Neutrophil (primary cell): ENCODE results near the gene SETD1A.

ENCODE experiments used
- H3K27ac ChIP-seq: fragments of 200-600 bp; sonication (generic); 2 replicates; pipeline ENCODE4 v1.5.1; 2016; ENCODE audit warnings: mild to moderate bottlenecking, moderate library complexity
- H3K27me3 ChIP-seq: fragments of 200-600 bp; sonication (generic); 2 replicates; pipeline ENCODE4 v1.6.0; 2016; ENCODE audit warnings: mild to moderate bottlenecking
- H3K36me3 ChIP-seq: fragments of 200-600 bp; sonication (generic); 2 replicates; pipeline ENCODE4 v1.5.1; 2017
- H3K4me1 ChIP-seq, 2 experiments: fragments of 200-600 bp in 1 of 2; sonication (generic) in 1 of 2; 1 replicate in 1 of 2; 2 replicates in 1 of 2; pipeline versions ENCODE4 v1.5.1 to v1.6.1; 2013 to 2016; ENCODE audit warnings: low read depth in 1 of 2, low read length in 1 of 2, mild to moderate bottlenecking in 1 of 2, moderate library complexity in 1 of 2; ENCODE audit not compliant: control insufficient read depth in 1 of 2, insufficient read depth in 1 of 2
- H3K4me3 ChIP-seq, 2 experiments: fragments of 200-600 bp in 1 of 2; sonication (generic) in 1 of 2; 1 replicate in 1 of 2; 2 replicates in 1 of 2; pipeline ENCODE4 v1.5.1; 2013 to 2016; ENCODE audit warnings: low read depth in 1 of 2, low read length in 1 of 2, mild to moderate bottlenecking in 1 of 2, moderate library complexity in 1 of 2
- H3K9me3 ChIP-seq: fragments of 200-600 bp; sonication (generic); 2 replicates; pipeline ENCODE4 v1.5.1; 2016
- TF ChIP-seq, protein P1 (sequence below): fragments of 200-600 bp; sonication (generic); IDR thresholded peaks from 2 replicates; pipeline ENCODE4 v1.5.1; 2016; ENCODE audit warnings: antibody characterized with exemption

SETD1A gene

DNA sequence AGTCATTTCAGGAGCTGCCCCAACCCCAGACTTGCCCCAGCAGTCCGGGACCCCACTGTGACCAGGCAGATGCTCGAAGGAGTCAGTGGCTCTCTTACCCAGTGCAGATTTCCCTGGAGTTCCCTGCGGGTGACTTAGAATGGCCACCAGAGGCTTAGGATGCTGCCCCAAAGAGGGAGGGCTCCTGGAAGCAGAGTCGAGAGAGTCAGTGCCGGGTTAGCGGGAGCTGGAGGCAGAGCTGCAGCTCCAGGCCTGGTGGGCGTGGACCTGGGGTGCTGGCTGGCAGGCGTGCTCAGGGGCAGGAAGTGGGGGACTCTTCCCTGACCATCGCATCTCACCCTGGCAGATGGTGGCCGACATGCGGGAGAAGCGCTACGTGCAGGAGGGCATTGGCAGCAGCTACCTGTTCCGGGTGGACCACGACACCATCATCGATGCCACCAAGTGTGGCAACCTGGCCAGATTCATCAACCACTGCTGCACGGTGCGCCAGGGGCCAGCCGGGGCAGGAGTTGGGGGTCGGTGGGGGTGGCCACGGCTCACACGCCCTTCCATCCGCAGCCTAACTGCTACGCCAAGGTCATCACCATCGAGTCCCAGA is 25.8 kb downstream of the SETD1A start:
- H3K36me3 ChIP-seq: peaks cover 55% of the 10 kb centered on the region
- no peak overlapping the region for H3K27ac ChIP-seq

DNA sequence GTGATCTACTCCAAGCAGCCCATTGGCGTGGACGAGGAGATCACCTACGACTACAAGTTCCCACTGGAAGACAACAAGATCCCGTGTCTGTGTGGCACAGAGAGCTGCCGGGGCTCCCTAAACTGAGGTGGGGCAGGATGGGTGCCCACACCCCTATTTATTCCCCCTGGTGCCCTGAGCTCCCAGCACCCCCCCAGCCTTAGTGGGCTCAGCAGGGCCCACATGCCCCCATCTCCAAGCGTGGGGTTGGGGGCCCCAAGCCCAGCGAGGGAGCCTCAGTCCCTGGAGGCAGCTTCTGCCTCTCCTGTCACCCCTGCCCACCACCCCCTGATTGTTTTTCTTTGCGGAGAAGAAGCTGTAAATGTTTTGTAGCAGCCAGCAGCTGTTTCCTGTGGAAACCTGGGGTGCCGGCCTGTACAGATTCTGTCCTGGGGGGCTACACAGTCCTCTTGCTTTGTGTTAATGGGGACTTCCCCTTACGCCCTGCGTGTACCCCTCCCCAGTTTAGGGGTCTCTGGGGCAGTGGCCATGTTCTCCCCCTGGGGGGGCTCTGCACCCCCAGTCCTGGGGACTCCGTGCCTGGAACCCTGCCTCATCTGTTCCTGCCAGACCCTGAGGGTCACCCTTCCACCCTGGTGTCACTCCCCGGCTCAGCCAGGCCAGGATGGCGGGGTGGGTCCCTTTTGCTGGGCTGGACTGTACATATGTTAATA is 26.5 kb downstream of the SETD1A start:
- Histone ChIP-seq H3K9me3 (no peaks in the 10 kb centered on the region), H3K27me3 (no peaks in the 10 kb centered on the region), H3K36me3 (peaks cover 48% of the 10 kb centered on the region), H3K4me1 (peaks cover 4 to 9% of the 10 kb centered on the region in 2 experiments), H3K4me3 (no peak overlapping the region), H3K27ac (no peak overlapping the region)
- TF ChIP-seq, protein P1, sequence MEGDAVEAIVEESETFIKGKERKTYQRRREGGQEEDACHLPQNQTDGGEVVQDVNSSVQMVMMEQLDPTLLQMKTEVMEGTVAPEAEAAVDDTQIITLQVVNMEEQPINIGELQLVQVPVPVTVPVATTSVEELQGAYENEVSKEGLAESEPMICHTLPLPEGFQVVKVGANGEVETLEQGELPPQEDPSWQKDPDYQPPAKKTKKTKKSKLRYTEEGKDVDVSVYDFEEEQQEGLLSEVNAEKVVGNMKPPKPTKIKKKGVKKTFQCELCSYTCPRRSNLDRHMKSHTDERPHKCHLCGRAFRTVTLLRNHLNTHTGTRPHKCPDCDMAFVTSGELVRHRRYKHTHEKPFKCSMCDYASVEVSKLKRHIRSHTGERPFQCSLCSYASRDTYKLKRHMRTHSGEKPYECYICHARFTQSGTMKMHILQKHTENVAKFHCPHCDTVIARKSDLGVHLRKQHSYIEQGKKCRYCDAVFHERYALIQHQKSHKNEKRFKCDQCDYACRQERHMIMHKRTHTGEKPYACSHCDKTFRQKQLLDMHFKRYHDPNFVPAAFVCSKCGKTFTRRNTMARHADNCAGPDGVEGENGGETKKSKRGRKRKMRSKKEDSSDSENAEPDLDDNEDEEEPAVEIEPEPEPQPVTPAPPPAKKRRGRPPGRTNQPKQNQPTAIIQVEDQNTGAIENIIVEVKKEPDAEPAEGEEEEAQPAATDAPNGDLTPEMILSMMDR: no peak

More for the DNA sequence above, 25.8 kb downstream of the SETD1A start:
- TF ChIP-seq, protein P1: no peak
- no peaks in the 10 kb centered on the region for H3K27me3 ChIP-seq
- no peak overlapping the region for H3K4me3 ChIP-seq
- no peaks in the 10 kb centered on the region for H3K9me3 ChIP-seq
- H3K4me1 ChIP-seq: peaks cover 4 to 9% of the 10 kb centered on the region in 2 experiments

DNA sequence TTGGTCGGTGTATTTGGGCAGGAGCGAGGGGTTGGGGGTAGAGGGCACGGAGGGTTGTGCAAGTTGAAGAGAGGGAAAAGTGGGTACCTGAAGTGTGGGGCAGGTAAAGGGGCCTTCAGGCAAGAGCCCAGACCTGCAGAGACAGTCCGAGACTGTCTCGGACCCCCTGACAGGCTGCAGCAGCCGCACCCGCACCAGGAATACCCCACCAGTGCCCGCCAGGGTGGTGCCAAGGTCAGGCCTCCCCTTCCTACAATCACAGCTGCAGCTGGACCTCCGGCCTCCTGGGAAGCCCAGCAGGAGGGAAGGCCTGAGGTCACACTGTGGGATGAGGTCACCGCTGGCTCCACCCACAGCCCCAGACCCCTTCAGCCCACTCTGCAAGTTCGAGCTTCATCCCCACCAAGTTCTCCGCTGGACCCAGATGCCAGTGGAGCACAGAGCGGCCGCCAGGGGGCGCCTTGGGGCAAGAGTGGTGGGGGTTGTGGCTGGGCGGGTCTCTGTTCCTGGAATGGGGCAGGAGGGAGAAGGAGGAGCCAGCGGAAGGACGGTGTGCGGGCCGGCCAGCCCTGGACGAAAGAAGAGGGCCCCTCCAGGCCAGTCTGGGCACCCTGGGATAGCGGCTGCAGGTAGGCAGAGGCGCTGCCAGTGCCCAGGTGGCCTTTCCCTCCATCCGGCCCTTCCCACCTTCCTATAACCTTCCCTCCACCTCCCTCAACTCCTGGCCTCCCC is 27.3 kb downstream of the SETD1A start, which contains the start of gene HSD3B7:
Gene HSD3B7, plus strand, starts transcription at position 539 of the 732 bp plus-strand sequence. CDS start 452 bp downstream, outside the sequence.
- Histone ChIP-seq H3K36me3 (peaks cover 40% of the 10 kb centered on the region), H3K9me3 (no peaks in the 10 kb centered on the region), H3K4me3 (peak within 1 kb of the TSS; percentile 38 to 41), H3K27me3 (no peaks in the 10 kb centered on the region), H3K27ac (no peak within 1 kb of the TSS), H3K4me1 (peaks cover 4 to 9% of the 10 kb centered on the region in 2 experiments)
- TF ChIP-seq, protein P1: peak; percentile 95

DNA sequence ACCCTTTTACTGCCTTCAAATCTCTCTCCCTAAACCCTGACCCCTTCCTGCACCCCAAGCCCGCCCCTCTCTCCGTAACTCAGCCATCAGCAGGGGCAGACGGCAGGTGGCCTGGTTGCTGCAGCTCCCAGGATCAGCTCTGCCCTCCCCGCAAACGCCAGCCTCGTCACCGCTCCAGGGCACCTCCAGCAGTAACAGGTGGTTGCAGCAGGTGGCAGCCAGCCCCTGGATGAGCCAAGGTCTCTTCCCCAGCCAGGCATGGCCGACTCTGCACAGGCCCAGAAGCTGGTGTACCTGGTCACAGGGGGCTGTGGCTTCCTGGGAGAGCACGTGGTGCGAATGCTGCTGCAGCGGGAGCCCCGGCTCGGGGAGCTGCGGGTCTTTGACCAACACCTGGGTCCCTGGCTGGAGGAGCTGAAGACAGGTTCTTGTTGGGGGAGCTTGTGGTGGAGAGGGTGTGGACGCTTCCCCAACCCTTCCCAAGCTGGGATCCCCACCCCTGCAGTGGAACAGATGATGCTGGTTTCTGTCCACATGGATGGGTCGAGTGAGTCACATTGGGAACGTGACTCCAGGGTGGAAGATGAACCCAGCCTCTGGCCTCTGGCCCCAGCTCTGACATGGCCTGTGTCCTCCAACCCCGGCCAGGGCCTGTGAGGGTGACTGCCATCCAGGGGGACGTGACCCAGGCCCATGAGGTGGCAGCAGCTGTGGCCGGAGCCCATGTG is 28.0 kb downstream of the SETD1A start:
- TF ChIP-seq, protein P1: no peak

More for the DNA sequence above, 28.0 kb downstream of the SETD1A start:
- Histone ChIP-seq H3K36me3 (peaks cover 33% of the 10 kb centered on the region), H3K9me3 (no peaks in the 10 kb centered on the region), H3K27me3 (no peaks in the 10 kb centered on the region), H3K4me1 (peaks cover 4 to 9% of the 10 kb centered on the region in 2 experiments), H3K27ac (no peak overlapping the region), H3K4me3 (peak overlapping the region; percentile 38 to 41)
